ENCODE measurements around the gene CRY2.

DNA sequence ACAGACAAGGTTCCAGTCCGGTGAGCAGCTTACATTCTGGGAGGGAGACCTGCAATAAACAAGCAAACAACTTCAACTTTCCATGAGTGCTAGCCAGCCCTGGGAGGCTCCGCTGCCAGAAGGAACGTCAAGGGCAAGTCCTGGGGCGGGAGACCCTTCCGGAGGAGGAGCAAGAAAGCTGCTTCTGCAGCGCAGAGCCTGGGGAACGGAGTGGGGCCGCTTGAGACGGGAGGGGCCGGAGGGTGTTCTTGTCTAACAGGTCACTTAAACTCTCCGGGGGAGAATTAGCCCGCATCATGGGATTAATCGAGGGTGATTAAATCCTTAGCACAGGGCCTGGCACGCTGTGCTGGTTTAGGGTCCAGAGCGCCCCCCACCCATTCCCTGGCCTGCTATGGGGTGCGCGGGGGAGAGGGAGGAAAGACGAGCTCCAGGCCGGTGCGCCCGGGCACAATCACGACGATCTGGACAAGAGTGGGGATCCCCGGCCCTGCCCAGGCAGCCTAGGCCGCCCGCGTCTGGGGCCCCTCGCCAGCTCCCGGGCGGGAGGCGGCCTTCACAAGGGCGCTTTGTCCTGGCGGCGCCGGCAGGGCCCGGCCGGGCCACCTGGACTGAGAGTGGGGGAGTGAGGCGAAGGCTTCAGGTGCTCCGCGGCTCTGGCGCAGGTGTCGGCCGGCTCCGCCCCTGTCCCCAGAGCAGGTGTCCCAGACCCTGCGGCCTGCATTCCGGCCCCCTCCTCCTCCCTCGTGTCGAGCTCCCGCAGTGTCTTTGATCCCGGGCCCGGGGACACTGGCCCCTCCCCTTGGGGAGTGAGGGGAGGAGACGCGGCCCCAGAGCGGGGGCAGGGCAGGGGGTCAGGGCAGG, 74.5 kb downstream of the CRY2 start:
- TF ChIP-seq JUNB (IDR thresholded peaks at IDR 0.05; ENCODE audit: unreplicated experiment): no peak
- TF ChIP-seq, protein P1, sequence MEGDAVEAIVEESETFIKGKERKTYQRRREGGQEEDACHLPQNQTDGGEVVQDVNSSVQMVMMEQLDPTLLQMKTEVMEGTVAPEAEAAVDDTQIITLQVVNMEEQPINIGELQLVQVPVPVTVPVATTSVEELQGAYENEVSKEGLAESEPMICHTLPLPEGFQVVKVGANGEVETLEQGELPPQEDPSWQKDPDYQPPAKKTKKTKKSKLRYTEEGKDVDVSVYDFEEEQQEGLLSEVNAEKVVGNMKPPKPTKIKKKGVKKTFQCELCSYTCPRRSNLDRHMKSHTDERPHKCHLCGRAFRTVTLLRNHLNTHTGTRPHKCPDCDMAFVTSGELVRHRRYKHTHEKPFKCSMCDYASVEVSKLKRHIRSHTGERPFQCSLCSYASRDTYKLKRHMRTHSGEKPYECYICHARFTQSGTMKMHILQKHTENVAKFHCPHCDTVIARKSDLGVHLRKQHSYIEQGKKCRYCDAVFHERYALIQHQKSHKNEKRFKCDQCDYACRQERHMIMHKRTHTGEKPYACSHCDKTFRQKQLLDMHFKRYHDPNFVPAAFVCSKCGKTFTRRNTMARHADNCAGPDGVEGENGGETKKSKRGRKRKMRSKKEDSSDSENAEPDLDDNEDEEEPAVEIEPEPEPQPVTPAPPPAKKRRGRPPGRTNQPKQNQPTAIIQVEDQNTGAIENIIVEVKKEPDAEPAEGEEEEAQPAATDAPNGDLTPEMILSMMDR (conservative IDR thresholded peaks at IDR 0.05; ENCODE audit: low read depth in 2 of 2): no peak
- TF ChIP-seq REST (IDR thresholded peaks at IDR 0.05; ENCODE audit: unreplicated experiment): peak; percentile 15
- TF ChIP-seq POLR2AphosphoS5 (IDR thresholded peaks at IDR 0.05; ENCODE audit: low read depth): peak; percentile 60
- no peak for TF ChIP-seq ZNF114 (CRISPR knock-in tag; IDR thresholded peaks at IDR 0.05)
- no peak for TF ChIP-seq EZH2 (IDR thresholded peaks at IDR 0.05; ENCODE audit: low read depth, unreplicated experiment)
- TF ChIP-seq, protein P2, sequence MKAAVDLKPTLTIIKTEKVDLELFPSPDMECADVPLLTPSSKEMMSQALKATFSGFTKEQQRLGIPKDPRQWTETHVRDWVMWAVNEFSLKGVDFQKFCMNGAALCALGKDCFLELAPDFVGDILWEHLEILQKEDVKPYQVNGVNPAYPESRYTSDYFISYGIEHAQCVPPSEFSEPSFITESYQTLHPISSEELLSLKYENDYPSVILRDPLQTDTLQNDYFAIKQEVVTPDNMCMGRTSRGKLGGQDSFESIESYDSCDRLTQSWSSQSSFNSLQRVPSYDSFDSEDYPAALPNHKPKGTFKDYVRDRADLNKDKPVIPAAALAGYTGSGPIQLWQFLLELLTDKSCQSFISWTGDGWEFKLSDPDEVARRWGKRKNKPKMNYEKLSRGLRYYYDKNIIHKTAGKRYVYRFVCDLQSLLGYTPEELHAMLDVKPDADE (IDR thresholded peaks at IDR 0.05): no peak
- TF ChIP-seq CREB1 (CRISPR knock-in tag; IDR thresholded peaks at IDR 0.05; ENCODE audit: low read depth): peak; percentile 54
- TF ChIP-seq EZH2phosphoT487 (IDR thresholded peaks at IDR 0.05; ENCODE audit: unreplicated experiment): no peak
- no peak for TF ChIP-seq ZNF331 (CRISPR knock-in tag; IDR thresholded peaks at IDR 0.05; ENCODE audit: low read depth)
- TF ChIP-seq NANOG (IDR thresholded peaks at IDR 0.05; ENCODE audit: borderline replicate concordance): no peak

All from GM23338 (cell line).